ENCODE data around the gene AMBP. TPM values are rescaled to one million over a fixed set of nuclear protein-coding genes. Genes with fewer than 3 reads are reported as not detected.

Gene AMBP
- total and polyA plus RNA-seq, 2 of the 13 experiments (the other 11 are each of a cell fraction or from before 2014, with no cell fraction given), result 1,510 to 2,580 TPM

DNA sequence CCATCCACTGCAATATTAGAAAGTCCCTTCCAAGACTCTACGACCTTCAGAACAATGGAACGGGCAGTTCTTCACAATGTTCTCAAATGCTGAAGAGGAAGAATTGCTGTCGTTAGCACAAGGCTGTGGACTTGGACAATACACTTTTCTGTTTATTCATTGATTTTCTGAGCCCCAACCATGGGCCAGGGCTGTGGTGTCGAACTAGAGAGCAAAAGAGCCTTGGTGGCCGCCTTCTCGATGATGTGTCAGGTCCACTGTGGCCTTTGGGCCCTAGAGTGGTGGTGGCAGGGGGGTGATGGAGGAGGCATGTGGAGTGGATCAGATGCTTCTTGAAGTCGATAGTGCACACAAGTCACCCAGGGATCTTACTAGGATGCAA, 39.5 kb upstream of the AMBP start (continued):
- no peak for TF ChIP-seq MEIS1 (CRISPR knock-in tag; IDR thresholded peaks at IDR 0.05; ENCODE audit: borderline replicate concordance)
- TF ChIP-seq POLR2AphosphoS2 (IDR thresholded peaks at IDR 0.05; ENCODE audit: low read depth, low read length), result no peak
- TF ChIP-seq NFIC (IDR thresholded peaks at IDR 0.05; ENCODE audit: low read length), result no peak
- no peak for TF ChIP-seq ZNF674 (CRISPR knock-in tag; IDR thresholded peaks at IDR 0.05; ENCODE audit: low read depth)
- TF ChIP-seq, protein P1, sequence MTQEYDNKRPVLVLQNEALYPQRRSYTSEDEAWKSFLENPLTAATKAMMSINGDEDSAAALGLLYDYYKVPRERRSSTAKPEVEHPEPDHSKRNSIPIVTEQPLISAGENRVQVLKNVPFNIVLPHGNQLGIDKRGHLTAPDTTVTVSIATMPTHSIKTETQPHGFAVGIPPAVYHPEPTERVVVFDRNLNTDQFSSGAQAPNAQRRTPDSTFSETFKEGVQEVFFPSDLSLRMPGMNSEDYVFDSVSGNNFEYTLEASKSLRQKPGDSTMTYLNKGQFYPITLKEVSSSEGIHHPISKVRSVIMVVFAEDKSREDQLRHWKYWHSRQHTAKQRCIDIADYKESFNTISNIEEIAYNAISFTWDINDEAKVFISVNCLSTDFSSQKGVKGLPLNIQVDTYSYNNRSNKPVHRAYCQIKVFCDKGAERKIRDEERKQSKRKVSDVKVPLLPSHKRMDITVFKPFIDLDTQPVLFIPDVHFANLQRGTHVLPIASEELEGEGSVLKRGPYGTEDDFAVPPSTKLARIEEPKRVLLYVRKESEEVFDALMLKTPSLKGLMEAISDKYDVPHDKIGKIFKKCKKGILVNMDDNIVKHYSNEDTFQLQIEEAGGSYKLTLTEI (CRISPR knock-in tag; conservative IDR thresholded peaks at IDR 0.05), result no peak
- no peak for TF ChIP-seq MAZ (IDR thresholded peaks at IDR 0.05; ENCODE audit: borderline replicate concordance, low read depth, low read length)
- no peak for TF ChIP-seq MAZ (CRISPR knock-in tag; IDR thresholded peaks at IDR 0.05; ENCODE audit: low read depth)
- no peak for TF ChIP-seq CREB1 (IDR thresholded peaks at IDR 0.05)
- peak; percentile 49; the same call in 1 of the 2 replicates for TF ChIP-seq CREB1 (CRISPR knock-in tag; IDR thresholded peaks at IDR 0.05)
- TF ChIP-seq ZNF383 (CRISPR knock-in tag; IDR thresholded peaks at IDR 0.05; ENCODE audit: borderline replicate concordance), result no peak
- peak; percentile 47; the same call in 1 of the 2 replicates for TF ChIP-seq RXRB (CRISPR knock-in tag; IDR thresholded peaks at IDR 0.05; ENCODE audit: borderline replicate concordance)
- TF ChIP-seq SOX13 (IDR thresholded peaks at IDR 0.05), result peak; percentile 84
- TF ChIP-seq SOX13 (CRISPR knock-in tag; conservative IDR thresholded peaks at IDR 0.05 in 1 of 2, IDR thresholded peaks at IDR 0.05 in 1 of 2), result peak in 1 of 2 experiments; percentile 93; a peak in 2 of 4 replicates
- TF ChIP-seq MAF1 (CRISPR knock-in tag; IDR thresholded peaks at IDR 0.05; ENCODE audit: borderline replicate concordance), result no peak
- peak; percentile 57 for TF ChIP-seq TEAD3 (CRISPR knock-in tag; optimal IDR thresholded peaks at IDR 0.05; ENCODE audit: borderline replicate concordance)
- peak; percentile 30; the same call in 1 of the 2 replicates for TF ChIP-seq FOXK1 (CRISPR knock-in tag; IDR thresholded peaks at IDR 0.05; ENCODE audit: borderline replicate concordance, low read depth)
- TF ChIP-seq, protein P2, sequence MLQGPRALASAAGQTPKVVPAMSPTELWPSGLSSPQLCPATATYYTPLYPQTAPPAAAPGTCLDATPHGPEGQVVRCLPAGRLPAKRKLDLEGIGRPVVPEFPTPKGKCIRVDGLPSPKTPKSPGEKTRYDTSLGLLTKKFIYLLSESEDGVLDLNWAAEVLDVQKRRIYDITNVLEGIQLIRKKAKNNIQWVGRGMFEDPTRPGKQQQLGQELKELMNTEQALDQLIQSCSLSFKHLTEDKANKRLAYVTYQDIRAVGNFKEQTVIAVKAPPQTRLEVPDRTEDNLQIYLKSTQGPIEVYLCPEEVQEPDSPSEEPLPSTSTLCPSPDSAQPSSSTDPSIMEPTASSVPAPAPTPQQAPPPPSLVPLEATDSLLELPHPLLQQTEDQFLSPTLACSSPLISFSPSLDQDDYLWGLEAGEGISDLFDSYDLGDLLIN (CRISPR knock-in tag; IDR thresholded peaks at IDR 0.05; ENCODE audit: borderline replicate concordance), result no peak
- TF ChIP-seq ZKSCAN8 (CRISPR knock-in tag; IDR thresholded peaks at IDR 0.05; ENCODE audit: borderline replicate concordance), result no peak
- TF ChIP-seq ZNF558 (CRISPR knock-in tag; IDR thresholded peaks at IDR 0.05; ENCODE audit: borderline replicate concordance), result no peak
- TF ChIP-seq, protein P3, sequence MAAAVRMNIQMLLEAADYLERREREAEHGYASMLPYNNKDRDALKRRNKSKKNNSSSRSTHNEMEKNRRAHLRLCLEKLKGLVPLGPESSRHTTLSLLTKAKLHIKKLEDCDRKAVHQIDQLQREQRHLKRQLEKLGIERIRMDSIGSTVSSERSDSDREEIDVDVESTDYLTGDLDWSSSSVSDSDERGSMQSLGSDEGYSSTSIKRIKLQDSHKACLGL (CRISPR knock-in tag; IDR thresholded peaks at IDR 0.05), result no peak
- TF ChIP-seq ZC3H13 (CRISPR knock-in tag; IDR thresholded peaks at IDR 0.05), result no peak
- TF ChIP-seq NCOR1 (IDR thresholded peaks at IDR 0.05; ENCODE audit: borderline replicate concordance, low read length), result no peak
- no peak for TF ChIP-seq ZNF660 (CRISPR knock-in tag; IDR thresholded peaks at IDR 0.05; ENCODE audit: borderline replicate concordance, low read depth)
- TF ChIP-seq, protein P4, sequence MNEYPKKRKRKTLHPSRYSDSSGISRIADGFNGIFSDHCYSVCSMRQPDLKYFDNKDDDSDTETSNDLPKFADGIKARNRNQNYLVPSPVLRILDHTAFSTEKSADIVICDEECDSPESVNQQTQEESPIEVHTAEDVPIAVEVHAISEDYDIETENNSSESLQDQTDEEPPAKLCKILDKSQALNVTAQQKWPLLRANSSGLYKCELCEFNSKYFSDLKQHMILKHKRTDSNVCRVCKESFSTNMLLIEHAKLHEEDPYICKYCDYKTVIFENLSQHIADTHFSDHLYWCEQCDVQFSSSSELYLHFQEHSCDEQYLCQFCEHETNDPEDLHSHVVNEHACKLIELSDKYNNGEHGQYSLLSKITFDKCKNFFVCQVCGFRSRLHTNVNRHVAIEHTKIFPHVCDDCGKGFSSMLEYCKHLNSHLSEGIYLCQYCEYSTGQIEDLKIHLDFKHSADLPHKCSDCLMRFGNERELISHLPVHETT (CRISPR knock-in tag; conservative IDR thresholded peaks at IDR 0.05), result no peak
- no peak for TF ChIP-seq HOXA9 (CRISPR knock-in tag; IDR thresholded peaks at IDR 0.05; ENCODE audit: borderline replicate concordance)
- TF ChIP-seq ZNF160 (CRISPR knock-in tag; IDR thresholded peaks at IDR 0.05), result no peak
- TF ChIP-seq THAP11 (CRISPR knock-in tag; IDR thresholded peaks at IDR 0.05), result no peak
- TF ChIP-seq CCDC6 (CRISPR knock-in tag; IDR thresholded peaks at IDR 0.05), result no peak
- TF ChIP-seq SKI (IDR thresholded peaks at IDR 0.05; ENCODE audit: partially characterized antibody), result peak; percentile 26
